ENCODE data around the gene ZNF578.
"Not testable (repeated sequence)": the region's sequence is repeated elsewhere in the genome, so short reads cannot be mapped to it uniquely, and the experiment has no call there.

The ZNF578 gene

DNA sequence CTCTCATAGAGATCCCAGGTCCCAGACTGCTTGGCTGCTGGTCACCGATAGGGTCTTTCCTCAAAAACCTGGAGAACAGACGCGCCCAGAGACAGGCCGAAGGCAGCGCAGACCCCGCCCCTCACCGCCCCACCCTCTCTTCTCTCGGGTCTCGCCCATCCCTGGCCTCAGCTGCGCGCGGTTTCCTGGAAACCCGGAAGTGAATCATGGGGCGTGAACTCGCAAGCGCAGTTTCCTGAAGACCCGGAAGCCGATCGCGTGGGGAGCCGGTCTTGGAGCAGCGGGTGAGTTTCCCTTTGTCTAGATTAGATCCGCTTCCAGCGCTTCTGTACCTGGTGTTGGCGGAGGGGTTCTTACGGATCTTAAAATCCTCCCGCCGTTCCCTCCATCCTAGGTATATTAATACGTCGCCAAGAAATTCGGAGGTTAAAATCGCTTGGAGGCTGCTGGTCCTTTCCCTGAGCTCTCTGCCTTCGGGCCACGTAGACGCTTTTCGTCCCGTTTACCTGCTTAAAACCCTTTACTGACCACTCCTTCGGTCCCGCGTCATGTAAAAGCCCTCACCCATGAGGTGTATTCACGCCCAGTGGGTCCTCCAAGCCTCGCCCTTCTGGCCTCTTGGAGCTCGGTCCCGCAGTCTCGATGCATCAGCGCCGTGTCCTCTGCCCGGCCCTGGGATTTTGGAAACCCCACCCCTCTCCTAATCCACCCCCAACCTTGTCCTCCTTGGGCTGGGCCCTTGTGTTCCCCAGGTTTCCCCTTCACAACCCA, at the start of gene ZNF578:
Gene ZNF578, plus strand, starts transcription at position 230 of the 771 bp plus-strand sequence. CDS start 48,293 bp downstream, outside the sequence.
- peak; percentile 67 for DNase-seq

DNA sequence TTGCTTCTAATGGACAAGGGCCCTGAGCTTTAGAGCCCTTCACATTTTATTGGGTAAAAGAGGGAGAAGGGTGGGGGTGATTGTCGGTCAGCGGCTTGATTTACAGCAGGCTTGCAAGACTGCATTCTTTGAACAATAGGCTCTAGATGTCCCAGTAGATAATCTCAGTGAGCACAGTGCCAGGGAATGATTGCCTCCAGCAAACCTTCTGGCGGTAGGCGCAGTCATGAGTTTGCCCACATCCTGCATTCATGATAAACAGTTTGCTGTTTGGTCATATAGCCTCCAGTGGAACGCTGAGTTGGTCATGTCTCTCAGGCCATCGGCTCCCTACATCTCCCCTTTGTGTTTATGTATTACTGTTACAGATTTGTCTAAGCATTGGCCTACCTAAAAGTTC, 43.1 kb upstream of the ZNF578 start:
- DNase-seq, result no peak

DNA sequence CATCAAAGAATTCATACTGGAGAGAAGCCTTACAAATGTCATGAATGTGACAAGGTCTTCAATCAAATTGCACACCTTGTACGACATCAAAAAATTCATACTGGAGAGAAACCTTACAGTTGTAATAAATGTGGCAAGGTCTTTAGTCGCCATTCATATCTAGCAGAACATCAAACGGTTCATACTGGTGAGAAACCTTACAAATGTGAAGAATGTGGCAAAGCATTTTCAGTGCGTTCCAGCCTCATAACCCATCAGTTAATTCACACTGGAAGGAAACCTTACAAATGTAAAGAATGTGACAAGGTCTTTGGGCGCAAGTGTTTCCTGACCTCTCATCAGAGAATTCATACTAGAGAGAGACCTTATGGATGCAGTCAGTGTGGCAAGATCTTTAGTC, 37.6 kb upstream of the ZNF578 start:
- no peak for DNase-seq

DNA sequence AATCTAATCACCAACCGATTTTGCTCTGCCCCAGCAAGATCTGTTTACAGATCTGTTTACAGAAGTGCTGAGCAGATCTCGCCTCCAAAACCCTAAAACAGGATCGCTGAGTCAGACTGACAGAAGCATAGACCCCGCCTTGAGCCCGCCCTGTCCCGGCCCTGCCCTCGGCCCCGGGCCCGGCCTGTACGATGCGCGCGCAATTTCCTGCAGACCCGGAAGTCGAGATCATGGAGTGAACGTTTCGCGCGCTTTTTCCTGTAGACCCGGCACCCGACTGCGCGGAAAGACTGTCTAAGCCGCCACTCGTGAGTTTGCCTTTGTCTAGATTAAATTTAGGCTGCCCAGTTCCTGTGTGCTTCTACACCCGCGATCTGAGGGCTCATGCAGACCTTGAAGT, 24.4 kb upstream of the ZNF578 start, which contains the start of gene ZNF534:
Gene ZNF534, plus strand, starts transcription at position 212 of the 400 bp plus-strand sequence. CDS start 2,327 bp downstream, outside the sequence.
- DNase-seq, result no peak

DNA sequence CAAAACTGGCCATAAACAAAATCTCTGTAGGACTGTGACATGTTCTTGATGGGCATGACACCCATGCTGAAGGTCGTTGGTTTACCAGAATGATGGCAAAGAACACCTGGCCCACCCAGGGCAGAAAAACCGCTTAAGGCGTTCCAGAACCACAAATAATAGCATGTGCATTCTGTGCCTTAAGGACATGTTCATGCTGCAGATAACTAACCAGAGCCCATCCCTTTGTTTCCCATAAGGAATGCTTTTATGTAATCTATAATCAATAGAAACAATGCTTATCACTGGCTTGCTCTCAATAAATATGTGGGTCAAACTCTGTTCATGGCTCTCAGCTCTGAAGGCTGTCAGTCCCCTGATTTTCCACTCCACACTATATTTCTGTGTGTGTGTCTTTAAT, 11.2 kb upstream of the ZNF578 start:
- no peak for DNase-seq

DNA sequence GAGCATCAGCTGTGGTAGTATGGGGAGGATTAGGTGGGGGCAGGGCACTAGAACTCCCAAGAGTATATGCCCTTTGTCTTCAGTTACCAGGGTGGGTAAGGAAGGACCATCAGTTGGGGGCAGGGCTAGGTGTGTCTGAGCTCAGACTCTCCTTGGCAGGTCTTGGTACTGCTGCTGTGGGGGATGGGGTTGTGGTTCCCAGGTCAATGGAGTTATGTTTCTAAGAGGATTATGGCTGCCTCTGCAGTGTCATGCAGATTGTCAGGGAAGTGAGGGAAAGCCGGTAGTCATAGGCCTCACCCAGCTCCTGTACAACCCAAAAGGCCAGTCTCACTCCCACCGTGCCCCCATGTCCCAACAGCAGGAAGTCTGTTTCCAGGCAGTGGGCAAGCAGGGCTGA, 8.8 kb upstream of the ZNF578 start:
- DNase-seq, result no peak

DNA sequence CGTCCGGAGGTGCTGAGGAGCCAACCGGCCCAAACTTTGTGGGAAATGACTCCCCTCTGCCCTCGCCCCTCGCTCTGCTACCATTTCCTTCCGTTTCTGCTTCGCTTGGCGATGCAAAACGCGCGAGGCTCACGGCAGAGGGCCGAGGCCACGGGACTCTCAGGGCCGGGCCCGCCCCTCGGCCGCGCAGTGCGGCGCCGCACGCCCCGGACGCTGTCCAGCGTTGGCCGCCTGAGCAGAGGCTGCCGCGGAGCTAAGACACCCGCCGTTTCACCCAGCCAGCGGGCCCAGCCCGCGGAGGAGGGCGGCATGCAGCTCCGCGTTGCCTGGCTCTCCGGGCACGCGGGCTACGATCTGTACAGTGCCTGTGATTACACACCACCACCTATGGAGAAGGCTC, 2.1 kb upstream of the ZNF578 start:
- DNase-seq, result no peak

DNA sequence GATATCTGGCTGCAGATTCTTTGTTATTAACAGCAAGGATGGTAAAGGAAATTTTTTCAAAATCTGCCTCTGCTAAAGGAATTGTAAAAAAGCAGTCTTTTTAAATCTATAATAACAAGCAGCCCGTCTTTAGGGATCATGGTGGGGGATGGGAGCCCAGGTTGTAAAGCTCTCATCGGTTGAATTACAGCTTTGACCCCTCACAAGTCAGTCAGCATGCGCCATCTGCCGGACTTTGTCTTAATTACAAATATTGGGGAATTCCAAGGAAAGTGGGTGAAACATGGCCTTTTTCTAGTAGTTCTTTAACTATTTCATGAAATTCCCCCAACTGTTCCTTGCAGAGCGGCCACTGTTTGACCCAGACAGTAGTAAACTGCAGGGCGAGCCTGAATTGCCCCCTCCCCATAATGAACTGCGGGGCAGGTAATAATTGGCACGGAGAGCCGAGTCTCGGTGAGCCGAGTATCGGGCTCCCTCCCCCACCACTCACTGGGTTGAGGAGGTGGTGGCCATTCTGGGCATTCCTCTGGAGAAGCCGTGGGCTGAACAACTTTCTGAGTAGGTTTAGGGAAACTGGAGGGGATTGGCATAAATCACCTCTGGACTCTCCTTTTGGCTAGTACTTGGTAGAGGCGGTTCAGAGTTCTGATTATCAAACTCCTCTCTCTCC, 11.6 kb downstream of the ZNF578 start:
- no peak for DNase-seq

DNA sequence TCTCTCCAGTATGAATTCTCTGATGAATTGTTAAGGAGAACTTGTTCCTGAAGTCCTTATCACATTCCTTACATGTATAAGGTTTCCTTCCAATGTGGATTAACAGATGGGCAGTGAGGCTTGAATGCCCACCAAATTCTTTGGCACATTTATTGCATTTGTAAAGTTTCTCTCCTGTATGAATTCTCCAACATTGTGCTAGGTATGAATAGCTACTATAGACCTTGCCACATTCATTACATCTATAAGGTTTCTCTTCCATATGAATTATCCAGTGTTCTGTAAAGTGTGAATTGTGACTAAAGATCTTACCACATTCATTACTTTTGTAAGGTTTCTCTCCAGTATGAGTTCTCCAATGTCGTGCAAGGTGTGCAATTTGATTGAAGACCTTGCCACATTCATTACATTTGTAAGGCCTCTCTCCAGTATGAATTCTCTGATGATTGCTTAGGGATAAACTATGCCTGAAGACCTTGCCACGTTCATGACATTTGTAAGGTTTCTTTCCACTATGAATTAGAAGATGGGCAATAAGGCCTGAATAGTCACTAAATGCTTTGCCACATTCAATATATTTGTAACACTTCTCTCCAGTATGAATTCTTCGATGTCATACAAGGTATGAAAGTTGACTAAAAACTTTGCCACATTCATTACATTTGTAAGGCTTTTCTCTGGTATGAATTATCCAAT, 20.4 kb downstream of the ZNF578 start:
- no peak for DNase-seq

DNA sequence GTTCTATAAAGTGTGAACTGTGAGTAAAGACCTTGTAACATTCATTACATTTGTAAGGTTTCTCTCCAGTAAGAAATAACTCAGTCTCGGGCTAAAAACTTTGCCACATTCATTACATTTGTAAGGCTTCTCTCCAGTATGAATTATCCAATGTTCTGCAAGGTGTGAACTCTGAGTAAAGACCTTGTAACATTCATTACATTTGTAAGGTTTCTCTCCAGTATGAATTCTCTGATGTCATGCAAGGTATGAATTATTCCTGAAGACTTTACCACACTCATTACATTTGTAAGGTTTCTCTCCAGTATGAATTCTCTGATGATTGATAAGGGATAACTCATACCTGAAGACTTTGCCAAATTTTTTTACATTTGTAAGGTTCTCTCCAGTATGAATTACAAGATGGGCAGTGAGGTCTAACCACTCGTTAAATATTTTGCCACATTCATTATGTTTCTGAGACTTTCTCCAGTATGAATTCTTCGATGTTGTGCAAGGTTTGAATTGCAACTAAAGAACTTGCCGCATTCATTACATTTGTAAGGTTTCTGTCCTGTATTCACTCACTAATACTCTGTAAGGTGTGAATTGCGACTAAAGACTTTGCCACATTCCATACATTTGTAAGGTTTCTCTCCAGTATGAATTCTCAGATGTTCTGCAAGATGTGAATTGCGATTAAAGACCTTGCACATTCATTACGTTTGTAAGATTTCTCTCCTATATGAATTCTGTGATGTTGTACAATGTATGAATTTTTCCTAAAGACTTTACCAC, 21.2 kb downstream of the ZNF578 start:
- DNase-seq, result no peak

DNA sequence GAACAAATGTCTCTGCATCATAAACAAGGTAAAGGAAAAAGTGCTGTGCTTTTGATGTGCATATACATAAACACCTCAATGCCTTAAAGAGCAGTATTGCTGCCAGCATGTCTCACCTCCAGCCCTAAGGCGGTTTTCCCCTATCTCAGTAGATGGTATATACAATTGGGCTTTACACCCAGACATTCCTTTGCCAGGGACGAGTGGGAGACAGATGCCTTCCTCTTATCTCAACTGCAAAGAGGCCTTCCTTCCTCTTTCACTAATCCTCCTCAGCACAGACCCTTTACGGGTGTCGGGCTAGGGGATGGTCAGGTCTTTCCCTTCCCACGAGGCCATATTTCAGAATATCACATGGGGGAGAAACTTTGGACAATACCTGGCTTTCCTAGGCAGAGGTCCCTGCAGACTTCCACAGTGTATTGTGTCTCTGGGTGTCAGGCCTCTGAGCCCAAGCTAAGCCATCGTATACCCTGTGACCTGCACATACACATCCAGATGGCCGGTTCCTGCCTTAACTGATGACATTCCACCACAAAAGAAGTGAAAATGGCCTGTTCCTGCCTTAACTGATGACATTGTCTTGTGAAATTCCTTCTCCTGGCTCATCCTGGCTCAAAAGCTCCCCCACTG, 30.9 kb downstream of the ZNF578 start:
- not testable (repeated sequence) for DNase-seq

DNA sequence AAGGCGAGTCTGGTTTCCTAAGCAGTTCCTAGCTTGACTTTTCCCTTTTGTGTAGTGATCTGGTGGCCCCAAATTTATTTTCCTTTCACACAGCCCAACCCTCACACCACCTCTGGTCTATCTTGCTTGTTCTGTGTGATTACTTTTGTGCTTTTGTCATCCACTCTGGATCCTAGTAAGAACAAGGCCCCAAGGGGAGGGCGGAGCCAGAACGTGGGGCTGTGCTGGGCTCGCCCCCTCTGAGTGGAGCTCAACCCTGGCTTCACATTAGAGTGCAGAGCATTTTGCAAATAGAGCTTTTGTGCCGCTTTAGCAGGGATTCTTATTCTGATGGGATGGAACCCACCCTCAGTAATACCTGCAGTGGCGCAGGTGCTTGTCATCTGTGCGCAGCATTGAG, 31.7 kb downstream of the ZNF578 start:
- not testable (repeated sequence) for DNase-seq

DNA sequence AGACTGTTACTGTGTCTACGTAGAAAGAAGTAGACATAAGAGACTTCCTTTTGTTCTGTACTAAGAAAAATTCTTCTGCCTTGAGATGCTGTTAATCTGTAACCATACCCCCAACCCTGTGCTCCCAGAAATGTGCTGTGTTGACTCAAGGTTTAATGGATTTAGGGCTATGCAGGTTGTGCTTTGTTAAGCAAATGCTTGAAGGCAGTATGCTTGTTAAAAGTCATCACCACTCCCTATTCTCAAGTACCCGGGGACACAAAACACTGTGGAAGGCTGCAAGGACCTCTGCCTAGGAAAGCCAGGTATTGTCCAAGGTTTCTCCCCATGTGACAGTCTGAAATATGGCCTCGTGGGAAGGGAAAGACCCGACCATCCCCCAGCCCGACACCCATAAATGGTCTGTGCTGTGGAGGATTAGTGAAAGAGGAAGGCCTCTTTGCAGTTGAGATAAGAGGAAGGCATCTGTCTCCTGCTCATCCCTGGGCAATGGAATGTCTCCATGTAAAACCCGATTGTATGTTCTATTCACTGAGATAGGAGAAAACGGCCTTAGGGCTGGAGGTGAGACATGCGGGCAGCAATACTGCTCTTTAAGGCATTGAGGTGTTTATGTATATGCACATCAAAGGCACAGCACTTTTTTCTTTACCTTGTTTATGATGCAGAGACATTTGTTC, 32.3 kb downstream of the ZNF578 start:
- not testable (repeated sequence) for DNase-seq

DNA sequence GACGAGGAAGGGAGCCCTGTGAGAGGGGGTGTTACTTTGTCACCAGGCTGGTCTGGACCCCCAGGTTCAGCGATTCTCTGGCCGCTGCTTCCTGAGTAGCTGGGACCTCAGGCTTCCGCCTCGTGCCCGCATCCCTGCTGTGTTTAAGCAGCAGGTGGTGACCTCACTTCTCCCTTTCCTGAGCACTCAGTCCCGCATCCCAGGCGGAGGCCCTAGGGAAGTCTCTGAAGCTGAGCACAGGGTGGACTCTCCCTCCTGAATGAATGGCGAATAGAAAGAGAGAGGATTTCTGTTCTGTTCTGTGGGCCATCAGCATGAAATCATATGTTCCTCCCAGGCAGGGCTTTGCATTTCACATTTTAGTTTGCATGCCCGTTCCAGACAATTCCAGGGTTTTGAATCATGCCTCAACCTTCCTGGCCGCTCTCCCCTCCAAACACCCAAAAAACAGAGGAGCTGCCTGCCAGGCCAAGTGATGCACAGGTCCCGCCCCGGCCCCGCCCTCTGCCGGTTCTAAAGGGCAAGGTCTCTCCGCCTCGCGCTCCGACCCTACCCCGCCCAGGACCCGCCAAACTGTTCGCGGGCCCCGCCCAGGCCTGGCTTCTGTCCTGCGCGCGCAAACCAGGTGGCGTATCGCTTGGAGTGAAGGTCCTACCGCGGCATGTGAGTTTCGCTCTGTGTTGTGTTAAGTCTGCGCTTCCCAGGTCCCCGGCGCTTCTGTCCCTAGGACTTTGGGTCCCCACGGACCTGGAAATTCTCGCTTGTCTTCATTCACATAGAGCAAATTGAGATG, 39.0 kb downstream of the ZNF578 start:
- no peak for DNase-seq

DNA sequence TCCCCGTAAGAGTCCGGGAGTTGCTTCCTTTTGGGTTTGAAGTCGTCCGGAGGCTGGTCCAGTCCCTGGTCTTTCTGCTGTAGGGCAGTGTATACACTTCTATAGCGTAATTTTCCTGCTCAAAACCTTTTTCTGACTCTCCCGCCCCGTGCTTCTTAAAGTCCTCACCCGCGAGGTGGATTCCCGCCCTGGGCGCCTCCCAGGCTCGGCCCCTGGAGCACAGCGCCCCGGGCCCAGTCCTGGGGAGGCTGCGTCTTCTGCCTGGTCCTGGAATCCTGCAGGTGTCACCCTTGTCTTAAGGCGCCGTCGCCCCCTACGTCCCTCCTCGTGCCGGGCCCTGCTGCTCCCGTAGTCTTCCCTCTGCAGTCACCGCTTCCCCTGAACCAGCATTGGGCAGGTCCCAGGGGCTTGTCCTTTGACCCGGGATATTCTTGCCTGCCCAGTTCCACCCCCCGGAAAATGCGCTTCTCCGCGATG, 39.7 kb downstream of the ZNF578 start:
- DNase-seq, result no peak

DNA sequence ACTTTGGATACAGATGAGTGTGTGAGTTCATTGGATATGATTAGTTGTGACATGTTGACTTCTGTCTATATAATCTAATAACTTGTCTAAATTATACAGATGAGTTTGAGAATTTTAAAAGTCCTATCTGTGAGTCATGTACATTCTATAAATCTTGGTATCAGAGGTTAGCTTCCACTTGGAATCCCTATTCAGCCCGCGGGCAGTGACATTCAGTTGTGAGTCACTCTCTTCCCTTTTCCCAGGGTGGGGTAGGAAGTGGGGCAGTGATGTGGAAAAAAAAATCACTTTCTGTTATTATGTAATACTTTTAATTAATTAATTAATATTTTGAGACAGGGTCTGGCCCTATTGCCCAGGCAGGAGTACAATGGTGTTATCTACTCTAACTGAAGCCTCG, 41.2 kb downstream of the ZNF578 start:
- DNase-seq, result no peak

DNA sequence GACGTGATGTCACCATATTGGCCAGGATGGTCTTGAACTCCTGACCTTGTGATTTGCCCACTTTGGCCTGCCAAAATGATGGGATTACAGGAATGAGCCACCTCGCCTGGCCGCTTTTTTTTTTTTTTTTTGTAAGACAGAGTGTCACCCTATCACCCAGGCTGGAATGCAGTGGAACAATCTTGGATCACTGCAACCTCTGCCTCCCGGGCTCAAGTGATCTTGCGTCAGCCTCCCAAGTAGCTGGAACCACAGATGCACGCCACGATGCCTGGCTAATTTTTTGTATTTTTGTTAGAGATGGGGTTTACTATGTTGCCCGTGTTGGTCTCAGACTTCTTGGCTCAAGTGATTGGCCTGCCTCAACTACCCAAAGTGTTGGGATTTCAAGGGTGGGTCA, 45.2 kb downstream of the ZNF578 start:
- no peak for DNase-seq

DNA sequence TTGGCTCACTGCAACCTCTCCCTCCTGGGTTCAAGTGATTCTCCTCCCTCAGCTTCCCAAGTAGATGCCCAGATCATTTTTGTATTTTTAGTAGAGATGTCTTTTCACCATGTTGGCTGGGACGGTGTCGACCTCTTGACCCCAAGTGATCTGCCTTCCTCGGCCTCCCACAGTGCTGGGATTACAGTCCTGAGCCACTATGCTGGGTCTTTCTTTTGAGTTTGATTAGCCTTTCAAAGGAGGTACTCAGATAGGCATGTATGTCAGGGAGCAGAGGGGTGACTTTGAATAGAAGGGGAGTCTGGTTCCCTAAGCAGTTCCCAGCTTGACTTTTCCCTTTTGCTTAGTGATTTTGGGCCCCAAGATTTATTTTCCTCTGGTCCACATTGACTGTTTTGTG, 47.1 kb downstream of the ZNF578 start:
- DNase-seq, result not testable (repeated sequence)

DNA sequence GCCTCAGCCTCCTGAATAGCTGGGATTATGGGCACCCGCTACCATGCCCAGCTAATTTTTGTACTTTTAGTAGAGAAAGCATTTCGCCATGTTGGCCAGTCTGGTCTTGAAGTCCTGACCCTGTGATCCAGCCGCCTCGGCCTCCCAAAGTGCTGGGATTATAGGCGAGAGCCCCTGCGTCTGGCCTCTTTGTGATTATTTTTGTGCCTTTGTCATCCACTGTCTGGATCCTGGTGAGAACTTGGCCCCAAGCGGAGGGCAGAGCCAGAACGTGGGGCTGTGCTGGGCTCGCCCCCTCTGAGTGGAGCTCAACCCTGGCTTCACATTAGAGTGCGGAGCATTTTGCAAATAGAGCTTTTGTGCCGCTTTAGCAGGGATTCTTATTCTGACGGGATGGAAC, 47.6 kb downstream of the ZNF578 start:
- DNase-seq, result not testable (repeated sequence)

DNA sequence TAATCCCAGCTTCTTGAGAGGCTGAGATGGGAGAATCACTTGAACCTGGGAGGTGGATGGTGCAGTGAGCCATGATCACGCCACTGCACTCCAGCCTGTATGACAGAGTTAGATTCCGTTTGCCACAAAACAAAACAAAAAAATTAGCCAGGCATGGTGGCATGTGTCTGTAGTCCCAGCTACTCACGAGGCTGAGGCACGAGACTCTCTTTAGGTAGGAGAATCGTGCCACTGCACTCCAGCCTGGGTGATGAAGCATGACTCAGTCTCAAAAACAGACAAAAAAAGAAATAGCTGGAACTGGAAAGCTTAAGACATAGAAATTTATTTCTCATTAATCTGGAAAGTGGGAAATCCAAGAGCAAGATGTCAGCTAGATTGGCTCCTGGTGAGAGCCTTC, 53.9 kb downstream of the ZNF578 start:
- DNase-seq, result no peak

DNA sequence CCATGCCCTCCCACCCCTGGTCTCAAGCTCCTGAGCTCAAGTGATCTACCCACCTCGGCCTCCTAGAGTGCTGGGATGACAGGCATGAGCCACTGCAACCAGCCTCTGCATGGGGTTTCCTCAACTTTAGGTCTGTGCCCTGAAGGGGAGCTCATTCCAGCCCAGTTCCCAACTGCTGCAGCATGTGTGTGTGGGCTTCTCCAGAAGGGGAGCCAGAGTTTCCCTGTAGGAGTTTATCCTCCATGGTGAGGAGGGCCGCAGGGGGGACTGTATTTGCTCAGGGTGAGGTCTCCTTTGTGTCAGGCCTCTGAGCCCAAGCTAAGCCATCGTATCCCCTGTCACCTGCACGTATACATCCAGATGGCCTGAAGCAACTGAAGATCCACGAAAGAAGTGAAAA, 62.8 kb downstream of the ZNF578 start:
- no peak for DNase-seq

Measured in stimulated activated CD4-positive, alpha-beta T cell treated with anti-CD3 and anti-CD28 coated beads, Interleukin-4, amount 100 ng/mL, for 1 hour (primary cell).